Central memory CD8-positive, alpha-beta T cell (primary cell): ENCODE measurements around the gene GAMT.

Experiments used
- ATAC-seq: fragments of 150-1000 bp; cut with Tn5 transposase; replicated peaks from 2 replicates; pipeline ENCODE4 v1.10.0; 2022; ENCODE audit warnings: mild to moderate bottlenecking, moderate FRiP score, moderate number of reproducible peaks; ENCODE audit not compliant: poor library complexity, severe bottlenecking; ENCODE audit errors: extremely low read depth
- DNase-seq, 2 donors: peaks; one replicate each; pipeline ENCODE4 v3.0.0; 2021; ENCODE audit warnings: low spot score in 2 of 2
- H3K27ac Mint-ChIP-seq: one replicate; pipeline ENCODE4 v1.8.0; 2022; ENCODE audit warnings: low read depth, mild to moderate bottlenecking, moderate library complexity, mixed read lengths
- H3K27me3 Mint-ChIP-seq: one replicate; pipeline ENCODE4 v1.8.0; 2022; ENCODE audit warnings: mixed read lengths
- H3K36me3 Mint-ChIP-seq: one replicate; pipeline ENCODE4 v1.8.0; 2022; ENCODE audit warnings: mild to moderate bottlenecking, moderate library complexity, mixed read lengths; ENCODE audit not compliant: insufficient read depth
- H3K4me1 Mint-ChIP-seq: one replicate; pipeline ENCODE4 v1.8.0; 2022; ENCODE audit warnings: mixed read lengths
- H3K4me3 Mint-ChIP-seq: one replicate; pipeline ENCODE4 v1.8.0; 2022; ENCODE audit warnings: mild to moderate bottlenecking, moderate library complexity, mixed read lengths
- H3K9me3 Mint-ChIP-seq: one replicate; pipeline ENCODE4 v1.8.0; 2022; ENCODE audit warnings: mixed read lengths

GAMT gene

GRCh38 chr19:1389033-1389940 lies 12.1 kb downstream of the GAMT start:
- H3K36me3 Mint-ChIP-seq: peaks cover 31% of the 10 kb centered on the region

GRCh38 chr19:1388637-1389026 lies 12.7 kb downstream of the GAMT start:
- ATAC-seq (no peak), DNase-seq (no peak)
- Mint-ChIP-seq H3K36me3 (peaks cover 32% of the 10 kb centered on the region), H3K27ac (no peak overlapping the region), H3K27me3 (peaks cover 2% of the 10 kb centered on the region), H3K9me3 (no peaks in the 10 kb centered on the region), H3K4me1 (peaks cover 8% of the 10 kb centered on the region), H3K4me3 (no peak overlapping the region)

More at GRCh38 chr19:1389033-1389940, 12.1 kb downstream of the GAMT start:
- H3K4me1 Mint-ChIP-seq: peaks cover 5% of the 10 kb centered on the region
- no peaks in the 10 kb centered on the region for H3K27me3 Mint-ChIP-seq
- no peak overlapping the region for H3K27ac Mint-ChIP-seq
- no peak overlapping the region for H3K4me3 Mint-ChIP-seq
- no peaks in the 10 kb centered on the region for H3K9me3 Mint-ChIP-seq
- no peak for ATAC-seq
- DNase-seq: no peak

- H3K27ac Mint-ChIP-seq: no peak overlapping the region
- peaks cover 15% of the 10 kb centered on the region for H3K4me1 Mint-ChIP-seq
- H3K36me3 Mint-ChIP-seq: peaks cover 35% of the 10 kb centered on the region
- DNase-seq (no peak), ATAC-seq (no peak)
- peaks cover 8% of the 10 kb centered on the region for H3K27me3 Mint-ChIP-seq
- no peak overlapping the region for H3K4me3 Mint-ChIP-seq
- H3K9me3 Mint-ChIP-seq: peaks cover 5% of the 10 kb centered on the region
These were observed 13.4 kb downstream of the GAMT start for GRCh38 chr19:1387684-1388636.

GRCh38 chr19:1386945-1387683 lies 14.2 kb downstream of the GAMT start:
- Mint-ChIP-seq H3K4me1 (peaks cover 18% of the 10 kb centered on the region), H3K27ac (no peak overlapping the region), H3K9me3 (peaks cover 5% of the 10 kb centered on the region), H3K4me3 (no peak overlapping the region), H3K27me3 (peaks cover 10% of the 10 kb centered on the region), H3K36me3 (peaks cover 36% of the 10 kb centered on the region)
- ATAC-seq (no peak), DNase-seq (no peak)

GRCh38 chr19:1385816-1386215 lies 15.5 kb downstream of the GAMT start:
- Mint-ChIP-seq H3K27me3 (peaks cover 10% of the 10 kb centered on the region), H3K9me3 (peaks cover 5% of the 10 kb centered on the region), H3K36me3 (peaks cover 24% of the 10 kb centered on the region), H3K4me1 (peaks cover 18% of the 10 kb centered on the region), H3K27ac (no peak overlapping the region), H3K4me3 (no peak overlapping the region)
- DNase-seq: no peak
- no peak for ATAC-seq

GRCh38 chr19:1384478-1385110 lies 16.7 kb downstream of the GAMT start:
- peaks cover 23% of the 10 kb centered on the region for H3K36me3 Mint-ChIP-seq
- peaks cover 5% of the 10 kb centered on the region for H3K9me3 Mint-ChIP-seq
- no peak for ATAC-seq
- H3K4me1 Mint-ChIP-seq: peaks cover 18% of the 10 kb centered on the region
- peak overlapping the region; percentile 99 for H3K4me3 Mint-ChIP-seq
- peak overlapping the region; percentile 100 for H3K27ac Mint-ChIP-seq
- no peak for DNase-seq
- peaks cover 10% of the 10 kb centered on the region for H3K27me3 Mint-ChIP-seq

- H3K9me3 Mint-ChIP-seq: peaks cover 5% of the 10 kb centered on the region
- peak overlapping the region; percentile 100 for H3K27ac Mint-ChIP-seq
- no peak for DNase-seq
- H3K27me3 Mint-ChIP-seq: peaks cover 10% of the 10 kb centered on the region
- peak overlapping the region; percentile 99 for H3K4me3 Mint-ChIP-seq
- peaks cover 18% of the 10 kb centered on the region for H3K4me1 Mint-ChIP-seq
- no peak for ATAC-seq
- peaks cover 22% of the 10 kb centered on the region for H3K36me3 Mint-ChIP-seq
These were observed 17.3 kb downstream of the GAMT start for GRCh38 chr19:1384085-1384462.

- Mint-ChIP-seq H3K27ac (peak within 1 kb of the TSS; percentile 100), H3K9me3 (peaks cover 5% of the 10 kb centered on the region), H3K36me3 (peaks cover 22% of the 10 kb centered on the region), H3K4me1 (peaks cover 18% of the 10 kb centered on the region), H3K27me3 (peaks cover 10% of the 10 kb centered on the region), H3K4me3 (peak within 1 kb of the TSS; percentile 99)
- DNase-seq: peak; percentile 97 to 100
- ATAC-seq: peak; percentile 88
These were observed 17.8 kb downstream of the GAMT start, which contains the start of gene NDUFS7 for GRCh38 chr19:1383312-1384084. NDUFS7 (plus strand) TSS chr19:1383907; CDS start chr19:1383927, 20 bp downstream.

- DNase-seq (no peak), ATAC-seq (no peak)
- Mint-ChIP-seq H3K36me3 (peaks cover 22% of the 10 kb centered on the region), H3K4me1 (peaks cover 18% of the 10 kb centered on the region), H3K4me3 (peak overlapping the region; percentile 99), H3K9me3 (peaks cover 5% of the 10 kb centered on the region), H3K27ac (peak overlapping the region; percentile 100), H3K27me3 (peaks cover 10% of the 10 kb centered on the region)
These were observed 18.4 kb downstream of the GAMT start for GRCh38 chr19:1383017-1383311.

- DNase-seq: no peak
- H3K36me3 Mint-ChIP-seq: peaks cover 22% of the 10 kb centered on the region
- no peak overlapping the region for H3K27ac Mint-ChIP-seq
- H3K9me3 Mint-ChIP-seq: peaks cover 5% of the 10 kb centered on the region
- ATAC-seq: no peak
- H3K4me1 Mint-ChIP-seq: peaks cover 18% of the 10 kb centered on the region
- H3K4me3 Mint-ChIP-seq: no peak overlapping the region
- H3K27me3 Mint-ChIP-seq: peaks cover 10% of the 10 kb centered on the region
These were observed 19.1 kb downstream of the GAMT start for GRCh38 chr19:1382250-1382649.

GRCh38 chr19:1379961-1380489 lies 21.3 kb downstream of the GAMT start:
- no peak for DNase-seq
- peaks cover 22% of the 10 kb centered on the region for H3K36me3 Mint-ChIP-seq
- H3K27me3 Mint-ChIP-seq: peaks cover 10% of the 10 kb centered on the region
- H3K27ac Mint-ChIP-seq: no peak overlapping the region
- H3K4me1 Mint-ChIP-seq: peaks cover 18% of the 10 kb centered on the region
- H3K4me3 Mint-ChIP-seq: no peak overlapping the region
- peaks cover 5% of the 10 kb centered on the region for H3K9me3 Mint-ChIP-seq
- no peak for ATAC-seq
